Testis (tissue), 3 donors: ENCODE results near the gene METTL16. TPM values are rescaled to one million over a fixed set of nuclear protein-coding genes. Genes with fewer than 3 reads are reported as not detected.

Source experiments
- DNase-seq: peaks from one replicate; pipeline ENCODE4 v3.0.0-alpha.2; 2019
- H3K27ac ChIP-seq, 2 donors: fragments of 200-600 bp; sonication (generic); one replicate each; pipeline ENCODE4 v1.5.1; 2019
- H3K27me3 ChIP-seq: fragments of 200-600 bp; sonication (generic); one replicate; pipeline ENCODE4 v1.5.1; 2019
- H3K36me3 ChIP-seq: fragments of 200-600 bp; sonication (generic); one replicate; pipeline ENCODE4 v1.5.1; 2017; ENCODE audit warnings: low read depth; ENCODE audit errors: missing control alignments
- H3K4me1 ChIP-seq: fragments of 200-600 bp; sonication (generic); one replicate; pipeline ENCODE4 v1.5.1; 2019
- H3K4me3 ChIP-seq, 2 donors: fragments of 200-600 bp; sonication (generic); one replicate each; pipeline ENCODE4 v1.5.1; 2017 to 2019
- H3K9me3 ChIP-seq: fragments of 200-600 bp; sonication (generic); one replicate; pipeline ENCODE4 v1.5.1; 2017
- POLR2A ChIP-seq: fragments of 450-650 bp; IDR thresholded peaks from one replicate; pipeline ENCODE4 v1.6.1; 2017; ENCODE audit warnings: antibody characterized with exemption, mild to moderate bottlenecking, moderate library complexity
- WGBS, 2 donors: methylation state at CpG; one replicate each; pipeline ENCODE4 v1.1.5; 2018; 5-methylcytosine and 5-hydroxymethylcytosine counted together
- intact Hi-C: fragments of 100-400 bp; cut with DNase I; formaldehyde crosslinking; loops from one replicate; pipeline ENCODE4 v1.15.1; 2023; ENCODE audit warnings: low total_unique reads
- polyA plus RNA-seq: library from polyadenylated mRNA; stranded (reverse); fragments of 350-450 nt; fragmentation: Illumina TruSeq; extraction: RNeasy Lipid Tissue Mini Kit (QIAGEN cat#74804); gene quantifications from one replicate; pipeline ENCODE4 v1.2.3, GENCODE V29; 2014; ENCODE audit warnings: low read depth, low replicate concordance; ENCODE audit not compliant: insufficient read depth
- total RNA-seq, 2 donors: library from RNA; depleted of rRNA; stranded (reverse); fragments of >200 nt; gene quantifications; one replicate each; pipeline ENCODE4 v1.2.3, GENCODE V29; 2016
- TF ChIP-seq, protein P1 (sequence below), 3 experiments: fragments of 450-650 bp in 2 of 3; fragments of 200-600 bp in 1 of 3; sonication (generic) in 1 of 3; IDR thresholded peaks; one replicate each; pipeline ENCODE4 v1.5.1; 2016 to 2019; ENCODE audit warnings: antibody characterized with exemption in 3 of 3, mild to moderate bottlenecking in 2 of 3, moderate library complexity in 1 of 3

The METTL16 gene
- total and polyA plus RNA-seq, 3 donors from 2014 or later, result 23.1 to 53.6 (median 42.7) TPM

DNA sequence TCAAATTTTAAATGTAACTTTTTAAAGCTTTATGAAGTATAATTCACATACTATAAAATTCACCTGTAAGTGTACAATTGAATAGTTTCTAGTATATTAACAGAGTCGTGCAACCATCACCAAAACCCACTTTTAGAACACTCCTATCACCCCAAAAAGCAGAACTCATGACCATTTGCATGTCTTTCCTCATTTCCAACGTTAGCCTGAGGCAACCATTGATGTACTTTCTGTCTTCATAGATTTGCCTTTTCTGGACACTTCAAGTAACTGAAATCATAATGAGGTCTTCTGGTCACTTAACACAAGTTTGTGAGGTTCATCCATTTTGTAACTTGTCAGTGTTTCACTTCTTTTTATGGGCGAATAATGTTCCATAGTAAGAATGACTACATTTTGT, 33.2 kb downstream of the METTL16 start:
- no peak for TF ChIP-seq POLR2A
- TF ChIP-seq, protein P1, sequence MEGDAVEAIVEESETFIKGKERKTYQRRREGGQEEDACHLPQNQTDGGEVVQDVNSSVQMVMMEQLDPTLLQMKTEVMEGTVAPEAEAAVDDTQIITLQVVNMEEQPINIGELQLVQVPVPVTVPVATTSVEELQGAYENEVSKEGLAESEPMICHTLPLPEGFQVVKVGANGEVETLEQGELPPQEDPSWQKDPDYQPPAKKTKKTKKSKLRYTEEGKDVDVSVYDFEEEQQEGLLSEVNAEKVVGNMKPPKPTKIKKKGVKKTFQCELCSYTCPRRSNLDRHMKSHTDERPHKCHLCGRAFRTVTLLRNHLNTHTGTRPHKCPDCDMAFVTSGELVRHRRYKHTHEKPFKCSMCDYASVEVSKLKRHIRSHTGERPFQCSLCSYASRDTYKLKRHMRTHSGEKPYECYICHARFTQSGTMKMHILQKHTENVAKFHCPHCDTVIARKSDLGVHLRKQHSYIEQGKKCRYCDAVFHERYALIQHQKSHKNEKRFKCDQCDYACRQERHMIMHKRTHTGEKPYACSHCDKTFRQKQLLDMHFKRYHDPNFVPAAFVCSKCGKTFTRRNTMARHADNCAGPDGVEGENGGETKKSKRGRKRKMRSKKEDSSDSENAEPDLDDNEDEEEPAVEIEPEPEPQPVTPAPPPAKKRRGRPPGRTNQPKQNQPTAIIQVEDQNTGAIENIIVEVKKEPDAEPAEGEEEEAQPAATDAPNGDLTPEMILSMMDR (IDR thresholded peaks at IDR 0.05), result no peak
- Histone ChIP-seq H3K4me3 (no peak overlapping the region), H3K36me3 (no peaks in the 10 kb centered on the region), H3K4me1 (no peaks in the 10 kb centered on the region), H3K27me3 (no peaks in the 10 kb centered on the region), H3K27ac (no peak overlapping the region), H3K9me3 (no peaks in the 10 kb centered on the region)
- 85 to 86% methylated on average over 3 of the region's 3 CpGs for WGBS, 2 donors
- no peak for DNase-seq
- intact Hi-C loops, result no loop called here

DNA sequence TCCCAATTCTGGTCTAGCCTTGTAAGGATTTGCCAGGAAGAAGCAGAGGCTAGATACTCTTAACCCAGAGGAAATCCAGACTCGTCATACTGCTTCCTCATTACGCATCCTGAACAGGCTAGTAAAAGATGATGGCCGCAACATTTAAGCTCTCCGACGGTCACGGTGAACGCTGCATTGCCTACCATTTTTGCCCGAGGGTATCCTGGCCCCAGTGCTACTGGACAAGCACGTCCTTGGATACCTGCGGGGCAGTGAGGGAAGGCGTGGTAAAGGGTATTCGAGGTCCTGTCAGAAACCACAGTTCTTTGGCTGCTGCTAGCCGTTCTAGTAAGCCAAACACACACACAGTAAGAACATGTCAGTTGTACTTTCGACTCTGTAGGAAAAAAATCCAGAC, 36.6 kb downstream of the METTL16 start:
- Histone ChIP-seq H3K36me3 (peaks cover under 1% of the 10 kb centered on the region), H3K27ac (no peak overlapping the region), H3K4me1 (no peaks in the 10 kb centered on the region), H3K9me3 (no peaks in the 10 kb centered on the region), H3K4me3 (no peak overlapping the region), H3K27me3 (no peaks in the 10 kb centered on the region)
- intact Hi-C loops, result no loop called here
- no peak for DNase-seq
- TF ChIP-seq, protein P1 (IDR thresholded peaks at IDR 0.05), result no peak
- no peak for TF ChIP-seq POLR2A
- WGBS, 2 donors, result 95 to 98% methylated on average over 12 to 14 of the region's 14 CpGs

DNA sequence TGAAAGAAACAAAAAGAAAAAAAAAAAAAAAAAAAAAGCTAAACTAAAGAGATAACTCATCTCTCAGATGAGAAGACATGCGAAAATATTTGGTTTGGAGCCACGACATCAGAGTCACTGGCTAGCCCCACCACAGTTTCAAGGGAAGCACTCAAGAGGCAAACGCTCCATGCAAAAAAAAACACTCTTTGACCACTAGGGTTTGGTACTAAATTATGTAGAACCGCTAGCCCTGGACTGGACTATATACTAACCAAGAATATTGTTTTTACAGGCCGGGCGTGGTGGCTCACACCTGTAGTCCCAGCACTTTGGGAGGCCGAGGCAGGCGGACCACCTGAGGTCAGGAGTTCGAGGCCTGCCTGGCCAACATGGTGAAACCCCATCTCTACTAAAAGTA, 37.3 kb downstream of the METTL16 start:
- intact Hi-C loops, result no loop called here
- Histone ChIP-seq H3K27me3 (no peaks in the 10 kb centered on the region), H3K27ac (no peak overlapping the region), H3K4me1 (no peaks in the 10 kb centered on the region), H3K36me3 (peaks cover 3% of the 10 kb centered on the region), H3K9me3 (no peaks in the 10 kb centered on the region), H3K4me3 (no peak overlapping the region)
- TF ChIP-seq, protein P1 (IDR thresholded peaks at IDR 0.05), result no peak
- TF ChIP-seq POLR2A, result no peak
- DNase-seq, result no peak
- WGBS, 2 donors, result 96 to 99% methylated on average over 9 of the region's 9 CpGs

DNA sequence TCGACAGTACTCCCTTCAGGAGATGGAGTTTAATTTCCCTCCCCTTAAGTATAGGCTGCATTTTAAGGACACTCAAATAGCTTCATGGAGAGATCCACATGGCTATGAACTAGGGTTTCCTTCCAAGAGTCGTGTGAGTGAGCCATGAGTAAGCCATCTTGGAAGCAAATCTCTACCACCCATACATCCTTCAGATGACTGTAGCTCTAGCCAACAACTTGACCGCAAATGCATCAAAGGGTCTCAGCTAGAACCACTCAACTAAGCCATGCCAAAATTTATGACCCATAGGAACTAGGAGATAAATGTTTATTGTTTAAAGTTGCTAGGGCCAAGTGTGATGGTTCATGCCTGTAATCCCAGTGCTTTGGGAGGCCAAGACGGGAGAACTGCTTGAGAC, 43.4 kb downstream of the METTL16 start:
- Histone ChIP-seq H3K4me1 (no peaks in the 10 kb centered on the region), H3K4me3 (no peak overlapping the region), H3K36me3 (peaks cover 3% of the 10 kb centered on the region), H3K27ac (no peak overlapping the region), H3K9me3 (no peaks in the 10 kb centered on the region), H3K27me3 (no peaks in the 10 kb centered on the region)
- intact Hi-C loops, result no loop called here
- no peak for DNase-seq
- WGBS, 2 donors, result 93 to 98% methylated on average over 4 of the region's 4 CpGs
- TF ChIP-seq, protein P1 (IDR thresholded peaks at IDR 0.05), result no peak
- TF ChIP-seq POLR2A, result no peak

DNA sequence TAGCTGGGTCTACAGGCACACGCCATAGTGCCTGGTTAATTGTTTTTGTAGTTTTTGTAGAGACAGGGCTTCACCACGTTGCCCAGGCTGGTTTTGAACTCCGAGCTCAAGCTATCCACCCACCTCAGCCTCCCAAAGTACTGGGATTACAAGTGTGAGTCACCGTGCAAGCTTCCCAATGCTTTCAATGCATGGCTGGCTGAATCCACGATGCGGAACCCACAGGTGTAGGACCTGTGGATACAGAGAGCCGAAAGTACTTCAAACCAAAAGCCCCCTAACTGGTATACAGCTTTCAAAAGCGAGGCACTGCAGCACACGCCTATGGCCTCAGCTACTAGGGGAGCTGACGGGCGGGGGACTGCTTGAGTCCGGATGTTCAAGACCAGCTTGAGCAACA, 44.8 kb downstream of the METTL16 start:
- peaks cover 3% of the 10 kb centered on the region for H3K36me3 ChIP-seq

More for the DNA sequence above, 44.8 kb downstream of the METTL16 start:
- TF ChIP-seq, protein P1 (IDR thresholded peaks at IDR 0.05), result no peak
- no peak for TF ChIP-seq POLR2A
- Histone ChIP-seq H3K9me3 (no peaks in the 10 kb centered on the region), H3K27ac (no peak overlapping the region), H3K4me3 (no peak overlapping the region), H3K4me1 (no peaks in the 10 kb centered on the region), H3K27me3 (no peaks in the 10 kb centered on the region)
- 98% methylated on average over 10 to 12 of the region's 12 CpGs for WGBS, 2 donors
- intact Hi-C loops, result no loop called here
- DNase-seq, result no peak
